Measurements from ENCODE around the gene CYBA. TPM values are rescaled to one million over a fixed set of nuclear protein-coding genes. Genes with fewer than 3 reads are reported as not detected.

CYBA gene
- total and polyA plus RNA-seq, 2 of the 13 experiments (the other 11 are each of a cell fraction or from before 2014, with no cell fraction given): 196 to 250 TPM

- TF ChIP-seq, protein P1, sequence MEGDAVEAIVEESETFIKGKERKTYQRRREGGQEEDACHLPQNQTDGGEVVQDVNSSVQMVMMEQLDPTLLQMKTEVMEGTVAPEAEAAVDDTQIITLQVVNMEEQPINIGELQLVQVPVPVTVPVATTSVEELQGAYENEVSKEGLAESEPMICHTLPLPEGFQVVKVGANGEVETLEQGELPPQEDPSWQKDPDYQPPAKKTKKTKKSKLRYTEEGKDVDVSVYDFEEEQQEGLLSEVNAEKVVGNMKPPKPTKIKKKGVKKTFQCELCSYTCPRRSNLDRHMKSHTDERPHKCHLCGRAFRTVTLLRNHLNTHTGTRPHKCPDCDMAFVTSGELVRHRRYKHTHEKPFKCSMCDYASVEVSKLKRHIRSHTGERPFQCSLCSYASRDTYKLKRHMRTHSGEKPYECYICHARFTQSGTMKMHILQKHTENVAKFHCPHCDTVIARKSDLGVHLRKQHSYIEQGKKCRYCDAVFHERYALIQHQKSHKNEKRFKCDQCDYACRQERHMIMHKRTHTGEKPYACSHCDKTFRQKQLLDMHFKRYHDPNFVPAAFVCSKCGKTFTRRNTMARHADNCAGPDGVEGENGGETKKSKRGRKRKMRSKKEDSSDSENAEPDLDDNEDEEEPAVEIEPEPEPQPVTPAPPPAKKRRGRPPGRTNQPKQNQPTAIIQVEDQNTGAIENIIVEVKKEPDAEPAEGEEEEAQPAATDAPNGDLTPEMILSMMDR (CRISPR knock-in tag; IDR thresholded peaks at IDR 0.05): peak; percentile 78
- peak; percentile 39; the same call in 1 of the 2 replicates for TF ChIP-seq ZNF263 (CRISPR knock-in tag; IDR thresholded peaks at IDR 0.05)
- TF ChIP-seq EP300 (IDR thresholded peaks at IDR 0.05; ENCODE audit: low read depth in 2 of 2, low read length in 2 of 2): no peak
- no peak for TF ChIP-seq EP300 (CRISPR knock-in tag; IDR thresholded peaks at IDR 0.05; ENCODE audit: borderline replicate concordance)
- TF ChIP-seq SRSF9 (IDR thresholded peaks at IDR 0.05; ENCODE audit: borderline replicate concordance, insufficient read depth, low read depth, low read length, poor library complexity, severe bottlenecking): no peak
- TF ChIP-seq CBX2 (IDR thresholded peaks at IDR 0.05; ENCODE audit: low read depth, low read length): no peak
- TF ChIP-seq CBX2 (CRISPR knock-in tag; IDR thresholded peaks at IDR 0.05; ENCODE audit: low read depth): no peak
- TF ChIP-seq IKZF1 (IDR thresholded peaks at IDR 0.05): no peak
- no peak for TF ChIP-seq ZNF775 (CRISPR knock-in tag; IDR thresholded peaks at IDR 0.05; ENCODE audit: borderline replicate concordance)
- no peak for TF ChIP-seq ZNF660 (CRISPR knock-in tag; IDR thresholded peaks at IDR 0.05; ENCODE audit: borderline replicate concordance, low read depth)
- TF ChIP-seq KLF11 (CRISPR knock-in tag; IDR thresholded peaks at IDR 0.05): no peak
- no peak for TF ChIP-seq MYPOP (CRISPR knock-in tag; IDR thresholded peaks at IDR 0.05)
- TF ChIP-seq RELA (CRISPR knock-in tag; IDR thresholded peaks at IDR 0.05): 0 out of 2 replicates have a peak, but pooled peaks have one; percentile 28
Measured at GRCh38 chr16:88628512-88628974, 22.3 kb downstream of the CYBA start (continued).
